ELF-1 (cell line): ENCODE results near the gene PSRC1.

Experiments used
- DNase-seq: peaks from one replicate; pipeline ENCODE4 v3.0.0-alpha.2; 2016; ENCODE audit warnings: low read depth, low spot score

PSRC1 gene

GRCh38 chr1:109272021-109272799, 10.7 kb downstream of the PSRC1 start:
- DNase-seq, result no peak

- no peak for DNase-seq
Observed at GRCh38 chr1:109271458-109271857, 11.5 kb downstream of the PSRC1 start.

GRCh38 chr1:109270623-109271317, 12.2 kb downstream of the PSRC1 start:
- DNase-seq, result no peak

- no peak for DNase-seq
Observed at GRCh38 chr1:109269981-109270622, 12.8 kb downstream of the PSRC1 start.

- no peak for DNase-seq
Observed at GRCh38 chr1:109269212-109269980, 13.5 kb downstream of the PSRC1 start.

GRCh38 chr1:109268431-109269211, 14.3 kb downstream of the PSRC1 start:
- DNase-seq, result no peak

- DNase-seq, result no peak
Observed at GRCh38 chr1:109267743-109268300, 15.1 kb downstream of the PSRC1 start.

- no peak for DNase-seq
Observed at GRCh38 chr1:109266965-109267364, 16.0 kb downstream of the PSRC1 start.

GRCh38 chr1:109265741-109266330, 17.1 kb downstream of the PSRC1 start:
- no peak for DNase-seq

- no peak for DNase-seq
Observed at GRCh38 chr1:109265016-109265415, 17.9 kb downstream of the PSRC1 start.

- DNase-seq, result no peak
Observed at GRCh38 chr1:109264379-109264755, 18.6 kb downstream of the PSRC1 start.

- peak; percentile 98 for DNase-seq
Observed at GRCh38 chr1:109263597-109264378, 19.2 kb downstream of the PSRC1 start.

- DNase-seq, result no peak
Observed at GRCh38 chr1:109263234-109263596, 19.7 kb downstream of the PSRC1 start.

- no peak for DNase-seq
Observed at GRCh38 chr1:109262231-109263055, 20.5 kb downstream of the PSRC1 start.

GRCh38 chr1:109261578-109261977, 21.4 kb downstream of the PSRC1 start:
- DNase-seq, result no peak

GRCh38 chr1:109261006-109261405, 21.9 kb downstream of the PSRC1 start:
- no peak for DNase-seq

GRCh38 chr1:109259674-109260557, 23.0 kb downstream of the PSRC1 start:
- peak; percentile 44 for DNase-seq
